Lower lobe of right lung (tissue), 2 donors: ENCODE data around the gene QSER1. TPM values are rescaled to one million over a fixed set of nuclear protein-coding genes. Genes with fewer than 3 reads are reported as not detected.

Experiments
- ATAC-seq, 2 donors: fragments of 200-7000 bp; cut with Tn5 transposase; one replicate each; pipeline ENCODE4 v1.9.1; 2020 to 2022; ENCODE audit warnings: mild to moderate bottlenecking in 2 of 2, moderate library complexity in 2 of 2
- DNase-seq: peaks from one replicate; pipeline ENCODE4 v3.0.0-alpha.2; 2020
- H3K27ac ChIP-seq: fragments of 200-600 bp; one replicate; pipeline ENCODE4 v1.8.0; 2022
- H3K27me3 ChIP-seq: fragments of 200-600 bp; one replicate; pipeline ENCODE4 v1.8.0; 2022; ENCODE audit warnings: low read depth
- H3K36me3 ChIP-seq: fragments of 200-600 bp; one replicate; pipeline ENCODE4 v1.8.0; 2022; ENCODE audit warnings: mild to moderate bottlenecking
- H3K4me1 ChIP-seq: fragments of 200-600 bp; one replicate; pipeline ENCODE4 v1.8.0; 2022
- H3K4me3 ChIP-seq: fragments of 200-600 bp; one replicate; pipeline ENCODE4 v1.8.0; 2022; ENCODE audit warnings: mild to moderate bottlenecking
- H3K9me3 ChIP-seq: fragments of 200-600 bp; one replicate; pipeline ENCODE4 v1.8.0; 2022
- intact Hi-C: fragments of 100-400 bp; cut with DNase I; formaldehyde crosslinking; loops from one replicate; pipeline ENCODE4 v1.11.0; 2022
- total RNA-seq: library from RNA; stranded (reverse); fragmentation: NEBNext Ultra II Directional; extraction: Animal tissue kit (Norgen Biotek cat#: 25700); gene quantifications from one replicate; pipeline ENCODE4 v1.2.1, GENCODE V29; 2021
- TF ChIP-seq, protein P1 (sequence below): fragments of 200-600 bp; IDR thresholded peaks from one replicate; pipeline ENCODE4 v1.8.0; 2022; ENCODE audit warnings: antibody characterized with exemption, mild to moderate bottlenecking
- donor health status: DM: no; HTN: yes; CAD: no; lungs with severe emphysema.

QSER1 gene
- total RNA-seq, 1 donor from 2014 or later, result 27.6 TPM

DNA sequence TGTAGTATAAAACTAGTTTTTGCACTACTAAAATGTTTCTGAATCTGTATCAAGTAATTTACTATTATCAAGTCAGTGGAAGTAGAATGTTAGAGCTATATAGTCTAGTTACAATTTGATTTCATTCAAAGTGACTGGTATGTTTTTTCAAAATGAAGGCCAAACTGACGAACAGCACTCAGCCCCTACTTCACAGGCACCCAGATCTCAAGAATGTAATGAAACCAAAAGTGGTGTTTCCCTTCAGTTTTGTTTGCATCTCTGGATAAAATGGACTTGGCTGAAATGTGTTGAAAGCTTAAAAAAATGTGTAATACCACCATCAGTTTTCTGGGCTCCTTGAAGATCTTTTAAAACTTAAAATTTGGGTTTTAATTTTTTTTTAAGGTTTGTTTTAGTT lies 46.4 kb downstream of the QSER1 start:
- Histone ChIP-seq H3K4me1 (no peaks in the 10 kb centered on the region), H3K9me3 (no peaks in the 10 kb centered on the region), H3K4me3 (no peak overlapping the region), H3K27me3 (no peaks in the 10 kb centered on the region), H3K27ac (no peak overlapping the region), H3K36me3 (peaks cover 19% of the 10 kb centered on the region)
- ATAC-seq, result no peak
- TF ChIP-seq, protein P1, sequence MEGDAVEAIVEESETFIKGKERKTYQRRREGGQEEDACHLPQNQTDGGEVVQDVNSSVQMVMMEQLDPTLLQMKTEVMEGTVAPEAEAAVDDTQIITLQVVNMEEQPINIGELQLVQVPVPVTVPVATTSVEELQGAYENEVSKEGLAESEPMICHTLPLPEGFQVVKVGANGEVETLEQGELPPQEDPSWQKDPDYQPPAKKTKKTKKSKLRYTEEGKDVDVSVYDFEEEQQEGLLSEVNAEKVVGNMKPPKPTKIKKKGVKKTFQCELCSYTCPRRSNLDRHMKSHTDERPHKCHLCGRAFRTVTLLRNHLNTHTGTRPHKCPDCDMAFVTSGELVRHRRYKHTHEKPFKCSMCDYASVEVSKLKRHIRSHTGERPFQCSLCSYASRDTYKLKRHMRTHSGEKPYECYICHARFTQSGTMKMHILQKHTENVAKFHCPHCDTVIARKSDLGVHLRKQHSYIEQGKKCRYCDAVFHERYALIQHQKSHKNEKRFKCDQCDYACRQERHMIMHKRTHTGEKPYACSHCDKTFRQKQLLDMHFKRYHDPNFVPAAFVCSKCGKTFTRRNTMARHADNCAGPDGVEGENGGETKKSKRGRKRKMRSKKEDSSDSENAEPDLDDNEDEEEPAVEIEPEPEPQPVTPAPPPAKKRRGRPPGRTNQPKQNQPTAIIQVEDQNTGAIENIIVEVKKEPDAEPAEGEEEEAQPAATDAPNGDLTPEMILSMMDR, result no peak
- intact Hi-C loops, result no loop called here
- DNase-seq, result no peak

DNA sequence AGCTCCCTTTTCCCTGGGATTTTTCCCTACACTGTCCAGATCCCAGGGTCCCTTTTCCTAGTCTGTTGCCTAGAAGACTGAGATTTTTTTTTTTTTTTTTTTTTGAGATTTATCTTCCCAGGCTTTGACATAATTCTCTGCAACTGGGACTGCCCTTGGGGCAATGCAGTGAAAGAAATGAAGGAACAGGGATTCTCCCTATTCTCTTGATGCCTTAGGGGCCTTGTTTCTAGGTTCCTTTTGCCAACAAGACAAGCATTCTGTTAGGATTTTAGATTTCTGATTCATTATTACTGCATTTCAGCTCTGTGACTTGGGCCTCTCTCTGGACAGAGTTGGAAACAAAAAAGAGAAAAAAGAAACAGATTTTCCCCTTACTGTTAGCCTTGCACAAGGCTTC lies 47.3 kb downstream of the QSER1 start:
- H3K36me3 ChIP-seq, result peaks cover 11% of the 10 kb centered on the region
- intact Hi-C loops, result no loop called here

GRCh38 chr11:32940865-32941264 lies 48.3 kb downstream of the QSER1 start:
- Histone ChIP-seq H3K4me1 (no peaks in the 10 kb centered on the region), H3K9me3 (no peaks in the 10 kb centered on the region), H3K36me3 (peaks cover under 1% of the 10 kb centered on the region), H3K27me3 (no peaks in the 10 kb centered on the region), H3K27ac (no peak overlapping the region), H3K4me3 (no peak overlapping the region)
- ATAC-seq (no peak), DNase-seq (no peak)
- intact Hi-C loops, result no loop called here
- TF ChIP-seq, protein P1, result no peak

More for the DNA sequence above, 47.3 kb downstream of the QSER1 start:
- TF ChIP-seq, protein P1, result no peak
- Histone ChIP-seq H3K4me1 (no peaks in the 10 kb centered on the region), H3K9me3 (no peaks in the 10 kb centered on the region), H3K27me3 (no peaks in the 10 kb centered on the region), H3K4me3 (no peak overlapping the region), H3K27ac (no peak overlapping the region)
- DNase-seq, result no peak
- no peak for ATAC-seq

GRCh38 chr11:32947978-32948377 lies 55.4 kb downstream of the QSER1 start:
- no peaks in the 10 kb centered on the region for H3K27me3 ChIP-seq
- no peaks in the 10 kb centered on the region for H3K36me3 ChIP-seq
- DNase-seq (no peak), ATAC-seq (no peak)
- intact Hi-C loops, result no loop called here
- TF ChIP-seq, protein P1, result no peak
- H3K9me3 ChIP-seq, result no peaks in the 10 kb centered on the region
- H3K4me1 ChIP-seq, result no peaks in the 10 kb centered on the region
- no peak overlapping the region for H3K4me3 ChIP-seq
- H3K27ac ChIP-seq, result no peak overlapping the region

DNA sequence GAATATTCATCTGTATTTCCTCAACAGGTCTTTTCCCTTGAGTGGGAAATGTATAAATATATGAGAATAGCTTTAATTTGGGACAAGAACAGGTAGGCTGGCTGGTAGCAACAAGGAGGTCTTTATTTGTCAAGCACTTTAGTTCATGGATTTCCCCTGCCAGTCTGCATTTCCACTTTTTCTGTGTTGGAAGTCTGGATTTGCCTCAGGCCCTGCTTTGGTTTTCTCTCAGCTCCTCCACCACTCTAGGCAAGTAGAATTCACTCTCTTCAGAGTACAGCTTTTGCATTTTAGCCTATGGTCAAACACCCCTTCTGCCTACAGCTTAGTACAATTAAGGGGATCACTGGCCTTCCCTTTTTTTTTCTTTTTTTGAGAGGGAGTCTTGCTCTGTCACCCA lies 57.1 kb downstream of the QSER1 start:
- H3K4me1 ChIP-seq, result no peaks in the 10 kb centered on the region
- no peak for DNase-seq
- no peak for ATAC-seq
- no peaks in the 10 kb centered on the region for H3K27me3 ChIP-seq
- TF ChIP-seq, protein P1, result no peak
- no peaks in the 10 kb centered on the region for H3K9me3 ChIP-seq
- intact Hi-C loops, result no loop called here
- H3K27ac ChIP-seq, result no peak overlapping the region
- no peak overlapping the region for H3K4me3 ChIP-seq
- no peaks in the 10 kb centered on the region for H3K36me3 ChIP-seq

DNA sequence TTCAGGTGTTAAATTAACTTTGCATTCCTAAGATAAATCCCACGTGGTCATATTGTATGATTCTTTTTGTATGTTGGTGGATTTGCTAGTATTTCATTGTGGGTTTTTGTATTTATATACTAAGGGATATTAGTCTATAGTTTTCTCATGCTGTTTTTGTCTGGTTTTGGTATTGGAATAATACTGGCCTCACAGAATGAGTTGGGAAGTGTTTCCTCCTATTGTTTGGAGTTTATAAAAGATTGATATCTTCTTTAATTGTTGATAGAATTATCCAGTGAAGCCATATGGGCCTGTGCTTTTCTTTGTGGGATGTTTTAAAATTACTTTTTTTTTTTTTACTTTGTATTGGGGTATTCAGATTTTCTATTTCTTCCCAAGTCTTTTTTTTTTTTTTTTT lies 59.8 kb downstream of the QSER1 start:
- DNase-seq (no peak), ATAC-seq (no peak)
- no peak overlapping the region for H3K27ac ChIP-seq
- H3K4me1 ChIP-seq, result no peaks in the 10 kb centered on the region
- intact Hi-C loops, result no loop called here
- TF ChIP-seq, protein P1, result no peak
- H3K27me3 ChIP-seq, result no peaks in the 10 kb centered on the region
- H3K9me3 ChIP-seq, result no peaks in the 10 kb centered on the region
- no peak overlapping the region for H3K4me3 ChIP-seq
- peaks cover 6% of the 10 kb centered on the region for H3K36me3 ChIP-seq
